Panc1 (cell line): Measurements from ENCODE around the gene MYO7B.

Experiments
- CTCF ChIP-seq: fragments of 450-650 bp; IDR thresholded peaks from 2 replicates; pipeline ENCODE4 v1.5.1; 2017; ENCODE audit warnings: mild to moderate bottlenecking
- REST ChIP-seq, 2 experiments: IDR thresholded peaks; 2 replicates each; pipeline ENCODE4 v1.6.1; 2011 to 2012; ENCODE audit warnings: low read depth in 2 of 2, control low read depth in 1 of 2, low read length in 1 of 2, mild to moderate bottlenecking in 1 of 2, moderate library complexity in 1 of 2; ENCODE audit not compliant: insufficient read depth in 1 of 2

GRCh38 chr2:127659408-127660290 lies 124.2 kb downstream of the MYO7B start:
- TF ChIP-seq REST (IDR thresholded peaks at IDR 0.05; ENCODE audit: insufficient read depth in 1 of 2, low read depth in 2 of 2, low read length in 1 of 2) (no peak), CTCF (no peak)
